ENCODE measurements around the gene SAMD9L.
"Not testable (repeated sequence)": the region's sequence is repeated elsewhere in the genome, so short reads cannot be mapped to it uniquely, and the experiment has no call there.

The SAMD9L gene

GRCh38 chr7:93145354-93145753, 2.8 kb downstream of the SAMD9L start:
- Histone ChIP-seq H3K4me1 (ENCODE audit: control insufficient read depth in 1 of 2, insufficient read depth in 2 of 2, low read length in 2 of 2) (peaks cover 0 to 7% of the 10 kb centered on the region in 2 donors), H3K9me3 (ENCODE audit: control insufficient read depth in 1 of 2, low read length in 2 of 2) (peaks cover 0 to under 1% of the 10 kb centered on the region in 2 donors), H3K36me3 (ENCODE audit: control insufficient read depth in 1 of 2, insufficient read depth in 2 of 2, low read length in 2 of 2) (peaks cover 26 to 44% of the 10 kb centered on the region in 2 donors), H3K4me3 (ENCODE audit: low read depth in 1 of 2, low read length in 2 of 2) (peak overlapping the region in 1 of 2 donors; percentile 30), H3K27ac (ENCODE audit: low read length) (no peak overlapping the region), H3K27me3 (ENCODE audit: low read depth, low read length) (no peaks in the 10 kb centered on the region)

- no peak overlapping the region for H3K4me3 ChIP-seq (ENCODE audit: low read depth in 1 of 2, low read length in 2 of 2)
- H3K4me1 ChIP-seq (ENCODE audit: control insufficient read depth in 1 of 2, insufficient read depth in 2 of 2, low read length in 2 of 2): peaks cover 0 to 5% of the 10 kb centered on the region in 2 donors
- no peak overlapping the region for H3K27ac ChIP-seq (ENCODE audit: low read length)
- H3K27me3 ChIP-seq (ENCODE audit: low read depth, low read length): no peaks in the 10 kb centered on the region
- H3K36me3 ChIP-seq (ENCODE audit: control insufficient read depth in 1 of 2, insufficient read depth in 2 of 2, low read length in 2 of 2): peaks cover 34 to 71% of the 10 kb centered on the region in 2 donors
- H3K9me3 ChIP-seq (ENCODE audit: control insufficient read depth in 1 of 2, low read length in 2 of 2): peaks cover 0 to 12% of the 10 kb centered on the region in 2 donors
Observed at GRCh38 chr7:93142127-93142526, 6.1 kb downstream of the SAMD9L start.

DNA sequence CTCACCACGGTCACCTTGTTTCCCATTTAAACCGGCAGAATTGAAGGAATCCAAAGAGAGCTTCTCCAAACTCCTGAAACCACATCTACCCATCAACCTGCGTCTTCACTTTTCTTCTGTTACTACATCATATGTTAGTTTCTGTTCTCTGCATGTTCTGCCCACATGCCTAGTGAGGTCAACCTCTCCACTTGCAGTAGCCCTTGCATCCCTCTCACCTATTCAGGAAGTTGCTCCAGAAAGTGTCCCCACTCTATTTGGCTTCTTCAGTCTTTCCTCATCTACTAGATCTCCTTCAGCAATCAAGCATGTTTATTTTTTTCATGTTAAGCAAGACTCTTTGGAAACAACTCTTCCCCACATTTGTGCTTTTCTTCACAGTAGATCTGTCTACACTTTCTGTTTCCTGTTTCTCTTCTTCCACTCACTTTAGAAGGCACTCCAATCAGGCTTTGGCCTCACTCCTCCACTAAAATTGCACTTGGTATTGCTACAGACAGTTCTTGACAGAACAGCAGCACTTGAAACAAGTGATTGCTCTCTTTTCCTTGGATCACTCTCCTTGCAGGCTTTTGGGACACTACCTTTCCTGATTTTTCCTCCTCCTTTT, 7.5 kb downstream of the SAMD9L start:
- H3K9me3 ChIP-seq (ENCODE audit: control insufficient read depth in 1 of 2, low read length in 2 of 2): peaks cover 0 to 18% of the 10 kb centered on the region in 2 donors
- H3K27ac ChIP-seq (ENCODE audit: low read length): no peak overlapping the region
- H3K27me3 ChIP-seq (ENCODE audit: low read depth, low read length): no peaks in the 10 kb centered on the region
- no peak overlapping the region for H3K4me3 ChIP-seq (ENCODE audit: low read depth in 1 of 2, low read length in 2 of 2)
- peaks cover 40 to 84% of the 10 kb centered on the region in 2 donors for H3K36me3 ChIP-seq (ENCODE audit: control insufficient read depth in 1 of 2, insufficient read depth in 2 of 2, low read length in 2 of 2)
- no peaks in the 10 kb centered on the region for H3K4me1 ChIP-seq (ENCODE audit: control insufficient read depth in 1 of 2, insufficient read depth in 2 of 2, low read length in 2 of 2)

- Histone ChIP-seq H3K4me3 (ENCODE audit: low read depth in 1 of 2, low read length in 2 of 2) (peak overlapping the region in 1 of 2 donors; percentile 22), H3K36me3 (ENCODE audit: control insufficient read depth in 1 of 2, insufficient read depth in 2 of 2, low read length in 2 of 2) (peaks cover 43 to 83% of the 10 kb centered on the region in 2 donors), H3K4me1 (ENCODE audit: control insufficient read depth in 1 of 2, insufficient read depth in 2 of 2, low read length in 2 of 2) (no peaks in the 10 kb centered on the region), H3K27me3 (ENCODE audit: low read depth, low read length) (no peaks in the 10 kb centered on the region), H3K9me3 (ENCODE audit: control insufficient read depth in 1 of 2, low read length in 2 of 2) (peaks cover 3 to 27% of the 10 kb centered on the region in 2 donors), H3K27ac (ENCODE audit: low read length) (no peak overlapping the region)
Observed at GRCh38 chr7:93138576-93138975, 9.6 kb downstream of the SAMD9L start.

GRCh38 chr7:93133005-93133404, 15.2 kb downstream of the SAMD9L start:
- Histone ChIP-seq H3K27me3 (ENCODE audit: low read depth, low read length) (no peaks in the 10 kb centered on the region), H3K9me3 (ENCODE audit: control insufficient read depth in 1 of 2, low read length in 2 of 2) (peaks cover 18 to 49% of the 10 kb centered on the region in 2 donors)

DNA sequence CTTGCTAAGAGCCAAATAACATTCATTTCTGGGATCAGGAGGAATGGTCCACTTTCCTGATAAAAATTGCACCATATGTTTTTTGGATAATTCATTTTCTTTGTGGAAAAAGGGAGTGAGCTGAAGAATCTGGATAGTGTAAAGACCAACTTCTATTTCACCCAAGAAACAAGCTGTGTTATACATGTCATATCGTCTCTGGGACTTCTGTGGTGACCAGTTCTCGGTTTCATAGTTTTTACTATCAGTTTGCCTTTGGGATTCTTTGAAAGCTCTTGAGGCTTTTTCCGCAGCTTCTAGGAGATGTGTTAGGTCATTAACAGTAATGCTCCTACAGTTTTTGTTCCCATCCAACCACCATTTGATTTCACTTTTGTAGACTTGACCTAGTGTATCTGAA, 16.0 kb downstream of the SAMD9L start:
- Histone ChIP-seq H3K27ac (ENCODE audit: low read length) (no peak overlapping the region), H3K4me1 (ENCODE audit: control insufficient read depth in 1 of 2, insufficient read depth in 2 of 2, low read length in 2 of 2) (no peaks in the 10 kb centered on the region), H3K27me3 (ENCODE audit: low read depth, low read length) (no peaks in the 10 kb centered on the region), H3K36me3 (ENCODE audit: control insufficient read depth in 1 of 2, insufficient read depth in 2 of 2, low read length in 2 of 2) (peaks cover 14 to 29% of the 10 kb centered on the region in 2 donors), H3K9me3 (ENCODE audit: control insufficient read depth in 1 of 2, low read length in 2 of 2) (peaks cover 18 to 47% of the 10 kb centered on the region in 2 donors), H3K4me3 (ENCODE audit: low read depth in 1 of 2, low read length in 2 of 2) (peak overlapping the region in 1 of 2 donors; percentile 30)

More at GRCh38 chr7:93133005-93133404, 15.2 kb downstream of the SAMD9L start:
- H3K27ac ChIP-seq (ENCODE audit: low read length): no peak overlapping the region
- H3K36me3 ChIP-seq (ENCODE audit: control insufficient read depth in 1 of 2, insufficient read depth in 2 of 2, low read length in 2 of 2): peaks cover 14 to 34% of the 10 kb centered on the region in 2 donors
- H3K4me1 ChIP-seq (ENCODE audit: control insufficient read depth in 1 of 2, insufficient read depth in 2 of 2, low read length in 2 of 2): no peaks in the 10 kb centered on the region
- H3K4me3 ChIP-seq (ENCODE audit: low read depth in 1 of 2, low read length in 2 of 2): peak overlapping the region in 1 of 2 donors; percentile 30

DNA sequence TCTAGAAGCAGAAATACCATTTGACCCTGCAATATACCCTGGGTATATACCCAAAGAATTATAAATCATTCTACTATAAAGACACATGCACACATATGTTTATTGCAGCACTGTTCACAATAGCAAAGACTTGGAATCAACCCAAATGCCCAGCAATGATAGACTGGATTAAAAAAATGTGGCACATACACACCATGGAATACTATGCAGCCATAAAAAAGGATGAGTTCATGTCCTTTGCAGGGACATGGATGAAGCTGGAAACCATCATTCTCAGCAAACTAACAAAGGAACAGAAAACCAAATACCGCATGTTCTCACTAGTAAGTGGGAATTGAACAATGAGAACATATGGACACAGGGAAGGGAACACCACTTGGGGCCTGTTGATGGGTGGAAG, 21.2 kb downstream of the SAMD9L start:
- not testable (repeated sequence) for H3K27me3 ChIP-seq (ENCODE audit: low read depth, low read length); H3K27ac ChIP-seq (ENCODE audit: low read length); H3K4me1 ChIP-seq (ENCODE audit: control insufficient read depth in 1 of 2, insufficient read depth in 2 of 2, low read length in 2 of 2); H3K4me3 ChIP-seq (ENCODE audit: low read depth in 1 of 2, low read length in 2 of 2); H3K36me3 ChIP-seq (ENCODE audit: control insufficient read depth in 1 of 2, insufficient read depth in 2 of 2, low read length in 2 of 2)
- peaks cover 12 to 30% of the 10 kb centered on the region in 2 donors for H3K9me3 ChIP-seq (ENCODE audit: control insufficient read depth in 1 of 2, low read length in 2 of 2)

DNA sequence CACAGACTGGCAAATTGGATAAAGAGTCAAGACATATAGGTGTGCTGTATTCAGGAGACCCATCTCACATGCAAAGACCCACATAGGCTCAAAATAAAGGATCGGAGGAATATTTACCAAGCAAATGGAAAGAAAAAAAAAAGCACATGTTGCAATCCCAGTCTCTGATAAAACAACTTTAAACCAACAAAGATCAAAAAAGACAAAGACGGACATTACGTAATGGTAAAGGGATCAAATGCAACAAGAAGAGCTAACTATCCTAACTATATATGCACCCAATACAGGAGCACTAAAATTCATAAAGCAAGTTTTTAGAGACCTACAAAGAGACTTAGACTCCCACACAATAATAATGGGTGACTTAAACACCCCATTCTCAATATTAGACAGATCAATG, 24.7 kb downstream of the SAMD9L start:
- not testable (repeated sequence) for H3K4me1 ChIP-seq (ENCODE audit: control insufficient read depth in 1 of 2, insufficient read depth in 2 of 2, low read length in 2 of 2); H3K4me3 ChIP-seq (ENCODE audit: low read depth in 1 of 2, low read length in 2 of 2); H3K27ac ChIP-seq (ENCODE audit: low read length); H3K36me3 ChIP-seq (ENCODE audit: control insufficient read depth in 1 of 2, insufficient read depth in 2 of 2, low read length in 2 of 2); H3K27me3 ChIP-seq (ENCODE audit: low read depth, low read length)
- peaks cover 0 to 18% of the 10 kb centered on the region in 2 donors for H3K9me3 ChIP-seq (ENCODE audit: control insufficient read depth in 1 of 2, low read length in 2 of 2)

DNA sequence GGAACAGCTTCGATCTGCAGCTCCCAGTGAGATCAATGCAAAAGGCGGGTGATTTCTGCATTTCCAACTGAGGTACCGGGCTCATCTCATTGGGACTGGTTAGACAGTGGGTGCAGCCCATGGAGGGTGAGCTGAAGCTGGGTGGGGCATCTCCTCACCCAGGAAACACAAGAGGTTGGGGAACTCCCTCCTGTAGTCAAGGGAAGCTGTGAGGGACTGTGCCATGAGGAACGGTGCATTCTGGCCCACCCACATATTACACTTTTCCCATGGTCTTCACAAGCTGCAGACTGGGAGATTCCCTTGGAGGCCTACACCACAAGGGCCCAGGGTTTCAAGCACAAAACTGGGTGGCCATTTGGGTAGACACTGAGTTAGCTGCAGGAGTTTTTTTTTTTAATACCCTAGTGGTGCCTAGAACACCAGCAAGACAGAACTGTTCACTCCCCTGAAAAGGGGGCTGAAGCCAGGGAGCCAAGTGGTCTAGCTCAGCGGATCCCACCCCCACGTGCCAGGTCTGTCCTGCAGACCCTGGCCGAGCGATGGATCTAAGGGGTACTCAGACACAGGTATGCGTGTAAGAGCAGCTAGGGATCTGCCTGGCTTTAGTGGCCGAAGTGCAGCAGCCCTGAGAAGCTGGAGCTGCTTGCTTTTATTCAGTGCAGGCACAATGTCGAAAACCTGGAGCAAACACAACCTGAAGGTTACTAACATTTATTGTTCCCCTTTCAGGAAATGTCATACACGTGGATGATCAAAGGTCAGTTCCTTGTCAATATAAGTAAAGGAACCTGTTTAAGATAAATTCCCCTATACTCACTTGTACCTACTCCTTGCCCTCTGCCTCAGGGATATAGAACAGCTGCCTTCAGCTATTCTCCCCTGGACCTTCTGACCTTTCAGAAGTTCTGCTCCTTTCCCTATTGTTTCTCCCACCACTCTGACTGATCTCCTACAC, 27.3 kb downstream of the SAMD9L start:
- peaks cover 0 to 9% of the 10 kb centered on the region in 2 donors for H3K9me3 ChIP-seq (ENCODE audit: control insufficient read depth in 1 of 2, low read length in 2 of 2)
- H3K27me3 ChIP-seq (ENCODE audit: low read depth, low read length): no peaks in the 10 kb centered on the region
- H3K4me3 ChIP-seq (ENCODE audit: low read depth in 1 of 2, low read length in 2 of 2): no peak overlapping the region
- no peak overlapping the region for H3K27ac ChIP-seq (ENCODE audit: low read length)
- H3K36me3 ChIP-seq (ENCODE audit: control insufficient read depth in 1 of 2, insufficient read depth in 2 of 2, low read length in 2 of 2): no peaks in the 10 kb centered on the region
- peaks cover 5 to 7% of the 10 kb centered on the region in 2 donors for H3K4me1 ChIP-seq (ENCODE audit: control insufficient read depth in 1 of 2, insufficient read depth in 2 of 2, low read length in 2 of 2)

DNA sequence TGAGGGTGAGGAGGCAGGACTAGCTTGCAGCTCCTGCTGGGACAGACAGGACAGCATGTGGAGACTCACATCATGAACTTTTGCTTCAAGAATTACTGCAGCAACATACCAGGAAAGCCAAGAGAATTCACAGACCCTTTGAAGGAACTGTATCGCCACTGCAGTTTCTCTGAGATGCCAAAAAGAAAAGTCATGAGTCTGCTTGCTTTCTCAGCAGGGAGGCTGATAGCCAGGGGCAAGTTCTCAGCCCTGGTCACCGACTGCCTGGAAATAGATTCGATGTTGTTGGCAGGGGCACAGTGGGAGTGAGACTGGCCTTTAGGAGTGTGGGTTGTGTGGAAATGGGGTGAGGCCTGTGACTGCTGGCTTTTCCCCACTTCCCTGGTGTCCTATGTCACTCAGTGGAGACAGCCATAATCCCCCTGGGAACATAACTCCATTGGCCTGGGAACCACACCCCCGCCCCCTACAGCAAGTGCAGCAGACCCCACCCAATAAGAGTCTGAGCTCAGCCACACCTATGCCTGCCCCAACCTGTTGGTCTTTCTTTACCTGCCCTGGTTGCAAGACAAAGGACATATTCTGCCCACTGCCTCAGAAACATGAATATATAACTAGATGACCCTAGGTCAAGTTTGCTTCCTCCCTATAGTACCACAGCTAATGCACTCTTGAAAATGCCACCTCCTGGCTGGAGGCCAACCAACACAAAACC, 28.8 kb downstream of the SAMD9L start:
- Histone ChIP-seq H3K4me1 (ENCODE audit: control insufficient read depth in 1 of 2, insufficient read depth in 2 of 2, low read length in 2 of 2) (peaks cover 5 to 8% of the 10 kb centered on the region in 2 donors), H3K4me3 (ENCODE audit: low read depth in 1 of 2, low read length in 2 of 2) (no peak overlapping the region), H3K9me3 (ENCODE audit: control insufficient read depth in 1 of 2, low read length in 2 of 2) (peaks cover 0 to 9% of the 10 kb centered on the region in 2 donors), H3K36me3 (ENCODE audit: control insufficient read depth in 1 of 2, insufficient read depth in 2 of 2, low read length in 2 of 2) (no peaks in the 10 kb centered on the region), H3K27ac (ENCODE audit: low read length) (no peak overlapping the region), H3K27me3 (ENCODE audit: low read depth, low read length) (no peaks in the 10 kb centered on the region)

All from muscle layer of duodenum (tissue), 2 donors.